ENCODE data around the gene NCBP2.
A peak's percentile ranks its signal among the peaks of the same experiment; 100 is the strongest.

NCBP2 gene

GRCh38 chr3:196941729-196942225 lies 551 bp downstream of the NCBP2 start:
- Mint-ChIP-seq H3K36me3 (ENCODE audit: insufficient read depth) (peaks cover 59% of the 10 kb centered on the region), H3K4me3 (peak overlapping the region; percentile 92 to 99), H3K27me3 (no peaks in the 10 kb centered on the region), H3K27ac (peak overlapping the region; percentile 99), H3K9me3 (no peaks in the 10 kb centered on the region), H3K4me1 (ENCODE audit: low read depth in 2 of 2) (peaks cover 35 to 36% of the 10 kb centered on the region in 2 donors)
- ATAC-seq (replicated peaks) = peak; percentile 36
- peak in 2 of 3 experiments; percentile 47 to 53 for DNase-seq

GRCh38 chr3:196938576-196938975 lies 3.8 kb downstream of the NCBP2 start:
- H3K27me3 Mint-ChIP-seq = no peaks in the 10 kb centered on the region
- H3K36me3 Mint-ChIP-seq (ENCODE audit: insufficient read depth) = peaks cover 80% of the 10 kb centered on the region
- peaks cover 24 to 31% of the 10 kb centered on the region in 2 donors for H3K4me1 Mint-ChIP-seq (ENCODE audit: low read depth in 2 of 2)
- ATAC-seq (replicated peaks) (no peak), DNase-seq (no peak)
- H3K9me3 Mint-ChIP-seq = no peaks in the 10 kb centered on the region
- H3K27ac Mint-ChIP-seq = no peak overlapping the region
- H3K4me3 Mint-ChIP-seq = no peak overlapping the region

DNA sequence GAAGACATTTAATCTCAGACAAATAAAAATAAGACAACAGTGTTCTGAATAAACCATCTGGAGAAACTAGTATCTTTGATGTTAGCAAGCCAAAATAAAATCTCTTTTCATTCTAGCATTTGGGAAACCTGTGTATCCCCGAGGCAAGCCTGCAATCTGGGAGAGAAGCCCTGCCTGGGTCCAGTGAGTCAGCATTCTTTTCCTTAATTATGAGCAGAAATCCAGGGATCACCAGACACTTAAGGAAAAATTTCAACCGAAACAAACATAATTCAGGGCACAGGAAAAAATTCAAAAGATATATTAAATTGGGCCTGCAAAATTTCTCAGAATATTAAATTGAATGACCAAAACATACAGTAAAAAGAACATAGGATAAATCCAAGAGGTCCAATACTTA lies 4.2 kb downstream of the NCBP2 start:
- Mint-ChIP-seq H3K36me3 (ENCODE audit: insufficient read depth) (peaks cover 80% of the 10 kb centered on the region), H3K4me3 (no peak overlapping the region), H3K4me1 (ENCODE audit: low read depth in 2 of 2) (peaks cover 19 to 26% of the 10 kb centered on the region in 2 donors), H3K27ac (no peak overlapping the region), H3K27me3 (no peaks in the 10 kb centered on the region), H3K9me3 (no peaks in the 10 kb centered on the region)
- no peak for ATAC-seq (replicated peaks)
- DNase-seq = no peak

- Mint-ChIP-seq H3K27me3 (no peaks in the 10 kb centered on the region), H3K27ac (peak overlapping the region; percentile 20 to 44), H3K9me3 (no peaks in the 10 kb centered on the region), H3K4me1 (ENCODE audit: low read depth in 2 of 2) (peaks cover 11 to 12% of the 10 kb centered on the region in 2 donors), H3K36me3 (ENCODE audit: insufficient read depth) (peaks cover 76% of the 10 kb centered on the region), H3K4me3 (no peak overlapping the region)
- no peak for ATAC-seq (replicated peaks)
- DNase-seq = no peak
These were observed 6.0 kb downstream of the NCBP2 start for GRCh38 chr3:196936288-196936687.

GRCh38 chr3:196932600-196932999 lies 9.7 kb downstream of the NCBP2 start:
- no peak for ATAC-seq (replicated peaks)
- Mint-ChIP-seq H3K4me1 (ENCODE audit: low read depth in 2 of 2) (no peaks in the 10 kb centered on the region), H3K9me3 (no peaks in the 10 kb centered on the region), H3K27ac (peak overlapping the region in 1 of 2 donors; percentile 44), H3K4me3 (no peak overlapping the region), H3K36me3 (ENCODE audit: insufficient read depth) (peaks cover 71% of the 10 kb centered on the region), H3K27me3 (no peaks in the 10 kb centered on the region)
- no peak for DNase-seq

- Mint-ChIP-seq H3K4me3 (no peak overlapping the region), H3K36me3 (ENCODE audit: insufficient read depth) (peaks cover 65% of the 10 kb centered on the region), H3K9me3 (no peaks in the 10 kb centered on the region), H3K27me3 (no peaks in the 10 kb centered on the region), H3K27ac (peak overlapping the region in 1 of 2 donors; percentile 44), H3K4me1 (ENCODE audit: low read depth in 2 of 2) (no peaks in the 10 kb centered on the region)
- ATAC-seq (replicated peaks) (no peak), DNase-seq (no peak)
These were observed 10.3 kb downstream of the NCBP2 start for GRCh38 chr3:196931828-196932587.

- DNase-seq (no peak), ATAC-seq (replicated peaks) (no peak)
- Mint-ChIP-seq H3K4me3 (no peak overlapping the region), H3K4me1 (ENCODE audit: low read depth in 2 of 2) (no peaks in the 10 kb centered on the region), H3K36me3 (ENCODE audit: insufficient read depth) (peaks cover 56% of the 10 kb centered on the region), H3K27me3 (no peaks in the 10 kb centered on the region), H3K9me3 (no peaks in the 10 kb centered on the region), H3K27ac (peak overlapping the region in 1 of 2 donors; percentile 20)
These were observed 11.2 kb downstream of the NCBP2 start for GRCh38 chr3:196931157-196931556.

- H3K27me3 Mint-ChIP-seq = no peaks in the 10 kb centered on the region
- H3K9me3 Mint-ChIP-seq = no peaks in the 10 kb centered on the region
- no peak overlapping the region for H3K4me3 Mint-ChIP-seq
- H3K36me3 Mint-ChIP-seq (ENCODE audit: insufficient read depth) = peaks cover 24% of the 10 kb centered on the region
- no peak for DNase-seq
- ATAC-seq (replicated peaks) = no peak
- no peak overlapping the region for H3K27ac Mint-ChIP-seq
- no peaks in the 10 kb centered on the region for H3K4me1 Mint-ChIP-seq (ENCODE audit: low read depth in 2 of 2)
These were observed 14.5 kb downstream of the NCBP2 start for GRCh38 chr3:196927571-196928453.

DNA sequence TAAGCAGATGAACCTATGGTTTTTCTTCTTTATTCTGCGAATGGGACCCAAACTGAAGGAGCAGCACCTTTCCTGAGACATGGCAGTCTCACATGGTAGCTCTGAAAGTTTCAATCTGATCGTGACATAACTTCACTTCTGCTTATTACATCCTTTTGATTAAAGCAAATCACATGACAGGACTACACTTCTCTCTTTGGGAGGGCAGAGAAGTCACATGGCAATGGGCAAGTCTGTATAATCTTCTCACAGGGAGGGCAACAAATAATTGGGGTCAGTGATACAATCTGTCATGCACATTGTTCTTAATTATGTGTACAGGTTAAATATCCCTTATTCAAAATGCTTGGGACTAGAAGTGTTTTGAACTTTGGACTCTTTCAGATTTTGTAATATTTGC lies 21.6 kb downstream of the NCBP2 start:
- ATAC-seq (replicated peaks) (no peak), DNase-seq (no peak)
- H3K4me3 Mint-ChIP-seq = no peak overlapping the region
- H3K36me3 Mint-ChIP-seq (ENCODE audit: insufficient read depth) = peaks cover 10% of the 10 kb centered on the region
- H3K4me1 Mint-ChIP-seq (ENCODE audit: low read depth in 2 of 2) = no peaks in the 10 kb centered on the region
- H3K27me3 Mint-ChIP-seq = no peaks in the 10 kb centered on the region
- peaks cover 0 to 3% of the 10 kb centered on the region in 2 donors for H3K9me3 Mint-ChIP-seq
- peak overlapping the region in 1 of 2 donors; percentile 67 for H3K27ac Mint-ChIP-seq

GRCh38 chr3:196918968-196919367 lies 23.4 kb downstream of the NCBP2 start:
- Mint-ChIP-seq H3K36me3 (ENCODE audit: insufficient read depth) (peaks cover 10% of the 10 kb centered on the region), H3K4me1 (ENCODE audit: low read depth in 2 of 2) (no peaks in the 10 kb centered on the region), H3K27ac (peak overlapping the region in 1 of 2 donors; percentile 23), H3K27me3 (no peaks in the 10 kb centered on the region), H3K9me3 (peaks cover 0 to 3% of the 10 kb centered on the region in 2 donors), H3K4me3 (no peak overlapping the region)
- ATAC-seq (replicated peaks) (no peak), DNase-seq (no peak)

DNA sequence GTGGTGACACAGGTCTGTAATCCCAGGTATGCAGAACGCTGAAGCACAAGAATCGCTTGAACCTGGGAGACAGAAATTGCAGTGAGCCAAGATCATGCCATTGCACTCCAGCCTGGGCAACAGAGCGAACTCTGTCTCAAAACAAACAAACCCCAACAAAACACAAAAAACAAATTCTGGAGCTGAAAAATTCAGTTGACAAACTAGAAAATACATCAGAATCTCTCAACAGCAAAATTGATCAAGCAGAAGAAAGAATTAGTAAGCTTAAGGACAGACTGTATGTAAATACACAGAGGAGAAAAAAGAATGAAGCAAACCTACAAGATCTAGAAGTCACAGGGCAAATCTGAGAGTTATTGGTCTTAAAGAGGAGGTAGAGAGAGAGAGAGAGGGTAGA lies 25.3 kb downstream of the NCBP2 start:
- Mint-ChIP-seq H3K4me1 (ENCODE audit: low read depth in 2 of 2) (peaks cover 0 to 3% of the 10 kb centered on the region in 2 donors), H3K9me3 (peaks cover 0 to 3% of the 10 kb centered on the region in 2 donors), H3K27me3 (no peaks in the 10 kb centered on the region), H3K4me3 (no peak overlapping the region), H3K27ac (peak overlapping the region in 1 of 2 donors; percentile 9), H3K36me3 (ENCODE audit: insufficient read depth) (peaks cover 10% of the 10 kb centered on the region)
- ATAC-seq (replicated peaks) (no peak), DNase-seq (no peak)

GRCh38 chr3:196916221-196916620 lies 26.1 kb downstream of the NCBP2 start:
- Mint-ChIP-seq H3K27ac (no peak overlapping the region), H3K9me3 (peaks cover 0 to 3% of the 10 kb centered on the region in 2 donors)

DNA sequence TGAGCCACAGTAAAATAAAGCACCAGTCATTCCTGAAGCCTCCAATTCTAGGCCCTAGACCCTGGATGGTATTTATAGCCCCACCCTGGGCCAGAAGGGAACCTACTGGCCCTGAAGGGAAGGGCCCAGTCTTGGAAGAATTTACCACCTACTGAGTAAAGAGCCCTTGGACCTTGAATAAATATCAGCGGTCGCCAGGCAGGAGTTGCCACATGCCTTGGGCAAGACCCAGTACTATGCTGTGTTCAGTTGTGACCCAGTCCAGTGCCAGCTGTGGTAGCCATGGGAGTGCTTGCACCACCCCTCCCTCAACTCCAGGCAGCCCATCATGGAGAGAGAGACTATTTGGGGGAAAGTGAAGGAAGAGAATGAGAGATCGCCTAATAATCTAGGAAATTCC lies 27.0 kb downstream of the NCBP2 start:
- H3K27ac Mint-ChIP-seq = no peak overlapping the region
- H3K27me3 Mint-ChIP-seq = no peaks in the 10 kb centered on the region
- H3K4me3 Mint-ChIP-seq = no peak overlapping the region
- peaks cover 0 to 3% of the 10 kb centered on the region in 2 donors for H3K4me1 Mint-ChIP-seq (ENCODE audit: low read depth in 2 of 2)
- H3K9me3 Mint-ChIP-seq = peaks cover 0 to 3% of the 10 kb centered on the region in 2 donors
- peaks cover 7% of the 10 kb centered on the region for H3K36me3 Mint-ChIP-seq (ENCODE audit: insufficient read depth)
- DNase-seq (no peak), ATAC-seq (replicated peaks) (no peak)

More at GRCh38 chr3:196916221-196916620, 26.1 kb downstream of the NCBP2 start:
- DNase-seq = no peak
- Mint-ChIP-seq H3K4me3 (no peak overlapping the region), H3K27me3 (no peaks in the 10 kb centered on the region), H3K36me3 (ENCODE audit: insufficient read depth) (peaks cover 9% of the 10 kb centered on the region), H3K4me1 (ENCODE audit: low read depth in 2 of 2) (peaks cover 0 to 3% of the 10 kb centered on the region in 2 donors)
- no peak for ATAC-seq (replicated peaks)
